HL-60 (cell line): ENCODE measurements around the gene SOX6.
A peak's percentile ranks its signal among the peaks of the same experiment; 100 is the strongest.

ENCODE experiments used
- DNase-seq, 2 experiments: peaks; one replicate each; pipeline ENCODE4 v3.0.0-alpha.2; 2010 to 2020; ENCODE audit warnings: low read depth in 1 of 2, low spot score in 1 of 2
- H3K27ac ChIP-seq: fragments of 250-450 bp; sonication (Bioruptor Pico); replicated peaks from 2 replicates; pipeline ENCODE4 v1.5.1; 2020; ENCODE audit warnings: mild to moderate bottlenecking, moderate library complexity
- H3K27me3 ChIP-seq: fragments of 250-450 bp; sonication (Bioruptor Pico); 2 replicates; pipeline ENCODE4 v1.5.1; 2021; ENCODE audit warnings: mild to moderate bottlenecking, moderate library complexity; ENCODE audit not compliant: insufficient read depth, poor library complexity, severe bottlenecking
- H3K4me3 ChIP-seq: replicated peaks from 2 replicates; pipeline ENCODE4 v1.5.1; 2011; ENCODE audit warnings: mild to moderate bottlenecking, control low read depth, low read length; ENCODE audit not compliant: insufficient read depth
- GABPA ChIP-seq: IDR thresholded peaks from 2 replicates; pipeline ENCODE4 v1.6.1; 2012; ENCODE audit warnings: low read depth
- POLR2AphosphoS5 ChIP-seq: IDR thresholded peaks from 2 replicates; pipeline ENCODE4 v1.6.1; 2012; ENCODE audit warnings: low read depth
- SPI1 ChIP-seq: IDR thresholded peaks from 2 replicates; pipeline ENCODE4 v1.6.1; 2012; ENCODE audit warnings: low read depth, mild to moderate bottlenecking, borderline replicate concordance
- TF ChIP-seq, protein P1 (sequence below): IDR thresholded peaks from 2 replicates; pipeline ENCODE4 v1.6.1; 2012; ENCODE audit warnings: low read depth; ENCODE audit not compliant: insufficient replicate concordance
- TF ChIP-seq, protein P2 (sequence below): IDR thresholded peaks from one replicate; pipeline ENCODE4 v1.5.1; 2011; ENCODE audit warnings: low read length, control low read depth, inconsistent platforms; ENCODE audit not compliant: insufficient read depth

The SOX6 gene

DNA sequence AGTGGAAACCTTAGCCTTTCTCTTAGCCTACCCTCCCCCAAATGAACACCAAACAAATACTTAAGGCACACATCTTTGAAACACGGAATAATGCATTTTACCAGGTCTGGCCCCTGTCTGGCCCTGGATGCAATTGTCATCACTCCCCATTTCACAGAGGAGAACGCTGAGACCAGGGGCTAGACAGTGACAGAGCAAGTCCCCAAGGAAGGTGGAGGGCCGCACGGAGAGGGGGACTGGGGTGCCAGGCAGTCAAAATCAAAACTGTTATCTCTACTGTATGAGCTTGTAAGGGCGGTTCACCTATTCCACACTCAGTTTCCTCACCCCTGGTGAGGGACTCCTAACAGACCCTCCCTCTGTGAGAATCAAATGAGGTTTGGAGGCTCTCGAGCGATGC is 414.2 kb downstream of the SOX6 start:
- H3K4me3 ChIP-seq, result no peak overlapping the region
- no peaks in the 10 kb centered on the region for H3K27me3 ChIP-seq
- H3K27ac ChIP-seq, result no peak overlapping the region
- DNase-seq, result no peak
- TF ChIP-seq, protein P1, sequence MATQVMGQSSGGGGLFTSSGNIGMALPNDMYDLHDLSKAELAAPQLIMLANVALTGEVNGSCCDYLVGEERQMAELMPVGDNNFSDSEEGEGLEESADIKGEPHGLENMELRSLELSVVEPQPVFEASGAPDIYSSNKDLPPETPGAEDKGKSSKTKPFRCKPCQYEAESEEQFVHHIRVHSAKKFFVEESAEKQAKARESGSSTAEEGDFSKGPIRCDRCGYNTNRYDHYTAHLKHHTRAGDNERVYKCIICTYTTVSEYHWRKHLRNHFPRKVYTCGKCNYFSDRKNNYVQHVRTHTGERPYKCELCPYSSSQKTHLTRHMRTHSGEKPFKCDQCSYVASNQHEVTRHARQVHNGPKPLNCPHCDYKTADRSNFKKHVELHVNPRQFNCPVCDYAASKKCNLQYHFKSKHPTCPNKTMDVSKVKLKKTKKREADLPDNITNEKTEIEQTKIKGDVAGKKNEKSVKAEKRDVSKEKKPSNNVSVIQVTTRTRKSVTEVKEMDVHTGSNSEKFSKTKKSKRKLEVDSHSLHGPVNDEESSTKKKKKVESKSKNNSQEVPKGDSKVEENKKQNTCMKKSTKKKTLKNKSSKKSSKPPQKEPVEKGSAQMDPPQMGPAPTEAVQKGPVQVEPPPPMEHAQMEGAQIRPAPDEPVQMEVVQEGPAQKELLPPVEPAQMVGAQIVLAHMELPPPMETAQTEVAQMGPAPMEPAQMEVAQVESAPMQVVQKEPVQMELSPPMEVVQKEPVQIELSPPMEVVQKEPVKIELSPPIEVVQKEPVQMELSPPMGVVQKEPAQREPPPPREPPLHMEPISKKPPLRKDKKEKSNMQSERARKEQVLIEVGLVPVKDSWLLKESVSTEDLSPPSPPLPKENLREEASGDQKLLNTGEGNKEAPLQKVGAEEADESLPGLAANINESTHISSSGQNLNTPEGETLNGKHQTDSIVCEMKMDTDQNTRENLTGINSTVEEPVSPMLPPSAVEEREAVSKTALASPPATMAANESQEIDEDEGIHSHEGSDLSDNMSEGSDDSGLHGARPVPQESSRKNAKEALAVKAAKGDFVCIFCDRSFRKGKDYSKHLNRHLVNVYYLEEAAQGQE, result no peak
- no peak for TF ChIP-seq GABPA
- TF ChIP-seq SPI1, result no peak
- TF ChIP-seq POLR2AphosphoS5, result no peak
- TF ChIP-seq, protein P2, sequence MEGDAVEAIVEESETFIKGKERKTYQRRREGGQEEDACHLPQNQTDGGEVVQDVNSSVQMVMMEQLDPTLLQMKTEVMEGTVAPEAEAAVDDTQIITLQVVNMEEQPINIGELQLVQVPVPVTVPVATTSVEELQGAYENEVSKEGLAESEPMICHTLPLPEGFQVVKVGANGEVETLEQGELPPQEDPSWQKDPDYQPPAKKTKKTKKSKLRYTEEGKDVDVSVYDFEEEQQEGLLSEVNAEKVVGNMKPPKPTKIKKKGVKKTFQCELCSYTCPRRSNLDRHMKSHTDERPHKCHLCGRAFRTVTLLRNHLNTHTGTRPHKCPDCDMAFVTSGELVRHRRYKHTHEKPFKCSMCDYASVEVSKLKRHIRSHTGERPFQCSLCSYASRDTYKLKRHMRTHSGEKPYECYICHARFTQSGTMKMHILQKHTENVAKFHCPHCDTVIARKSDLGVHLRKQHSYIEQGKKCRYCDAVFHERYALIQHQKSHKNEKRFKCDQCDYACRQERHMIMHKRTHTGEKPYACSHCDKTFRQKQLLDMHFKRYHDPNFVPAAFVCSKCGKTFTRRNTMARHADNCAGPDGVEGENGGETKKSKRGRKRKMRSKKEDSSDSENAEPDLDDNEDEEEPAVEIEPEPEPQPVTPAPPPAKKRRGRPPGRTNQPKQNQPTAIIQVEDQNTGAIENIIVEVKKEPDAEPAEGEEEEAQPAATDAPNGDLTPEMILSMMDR, result no peak

DNA sequence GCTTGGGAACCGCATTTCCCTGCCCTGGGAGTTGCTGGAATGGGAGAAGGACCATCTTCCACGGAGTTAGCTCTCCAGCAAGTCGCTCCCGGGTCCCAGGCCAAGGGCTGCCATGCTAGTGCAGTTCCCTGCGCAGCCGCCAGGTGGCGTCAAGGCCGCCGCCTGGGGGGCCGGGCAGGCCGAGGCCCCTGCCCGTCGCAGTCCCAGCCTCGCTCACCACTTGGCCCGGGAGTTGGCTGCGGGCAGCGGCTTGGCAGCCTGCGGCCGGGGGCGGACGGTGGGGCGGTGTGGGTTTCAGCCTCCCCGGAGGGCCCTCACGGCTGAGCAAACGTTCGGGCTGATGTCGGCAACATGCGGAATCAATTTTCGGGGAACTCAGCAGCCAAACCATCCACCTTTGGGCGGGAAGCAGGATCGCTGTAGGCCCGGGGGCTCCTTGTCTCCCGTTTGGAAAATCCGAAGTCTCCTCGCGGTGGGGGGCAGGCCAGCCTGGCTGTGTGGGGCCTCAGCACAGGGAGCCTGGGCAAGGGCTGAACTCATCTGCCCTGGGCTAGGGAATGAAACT is 415.1 kb downstream of the SOX6 start:
- H3K27ac ChIP-seq, result no peak overlapping the region
- no peak overlapping the region for H3K4me3 ChIP-seq
- TF ChIP-seq POLR2AphosphoS5, result no peak
- TF ChIP-seq, protein P2, result peak; percentile 59
- no peak for TF ChIP-seq SPI1
- H3K27me3 ChIP-seq, result no peaks in the 10 kb centered on the region
- DNase-seq, result no peak

- H3K27me3 ChIP-seq, result no peaks in the 10 kb centered on the region
- DNase-seq, result no peak
- TF ChIP-seq POLR2AphosphoS5 (no peak), SPI1 (no peak), GABPA (no peak)
- TF ChIP-seq, protein P2, result no peak
- TF ChIP-seq, protein P1, result no peak
- no peak overlapping the region for H3K27ac ChIP-seq
- H3K4me3 ChIP-seq, result no peak overlapping the region
Measured at GRCh38 chr11:15940462-15941205, 415.7 kb downstream of the SOX6 start.
